ENCODE results near the gene MAP3K7.
A peak's percentile ranks its signal among the peaks of the same experiment; 100 is the strongest.

The MAP3K7 gene

DNA sequence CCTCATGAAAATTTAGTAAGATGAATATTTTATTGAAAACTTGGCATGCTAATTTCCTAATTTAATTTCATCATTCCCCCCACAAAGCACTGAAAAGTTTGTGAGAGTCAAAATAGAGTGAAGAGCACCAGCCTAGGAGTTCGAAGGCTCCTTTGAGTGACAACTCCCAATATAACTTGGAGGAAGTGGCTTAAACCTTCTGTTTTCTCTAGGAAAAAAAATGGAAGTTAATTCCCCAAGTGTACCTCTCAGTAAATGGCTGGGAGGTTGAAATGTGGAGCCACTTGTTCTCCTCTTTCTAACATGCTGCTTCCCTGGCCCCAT lies 107.3 kb downstream of the MAP3K7 start:
- DNase-seq: no peak

GRCh38 chr6:90478789-90479602 lies 107.9 kb downstream of the MAP3K7 start:
- DNase-seq: peak; percentile 66

- DNase-seq: no peak
These were observed 108.6 kb downstream of the MAP3K7 start for GRCh38 chr6:90478278-90478677.

- DNase-seq: no peak
These were observed 109.5 kb downstream of the MAP3K7 start for GRCh38 chr6:90477366-90477765.

DNA sequence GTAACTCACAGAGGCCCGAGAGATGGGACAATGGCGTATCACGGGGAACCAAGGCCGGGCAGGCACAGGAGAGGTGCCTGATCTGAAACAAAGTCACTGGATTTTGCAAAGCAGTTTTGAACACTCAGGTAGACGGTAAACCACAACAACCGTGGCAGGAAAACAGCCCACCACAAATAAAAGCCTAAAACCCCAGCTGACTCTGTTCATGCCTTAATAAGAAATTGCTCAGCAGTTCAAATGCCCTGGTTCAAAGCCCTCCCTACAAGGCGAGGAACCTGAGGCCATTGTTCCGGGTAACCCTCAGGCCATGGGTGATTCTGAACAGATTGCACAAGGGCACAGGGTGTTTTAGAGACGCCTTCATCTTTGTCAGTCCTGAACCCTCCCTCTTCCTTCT lies 114.2 kb downstream of the MAP3K7 start:
- no peak for DNase-seq

GRCh38 chr6:90471263-90471662 lies 115.6 kb downstream of the MAP3K7 start:
- no peak for DNase-seq

DNA sequence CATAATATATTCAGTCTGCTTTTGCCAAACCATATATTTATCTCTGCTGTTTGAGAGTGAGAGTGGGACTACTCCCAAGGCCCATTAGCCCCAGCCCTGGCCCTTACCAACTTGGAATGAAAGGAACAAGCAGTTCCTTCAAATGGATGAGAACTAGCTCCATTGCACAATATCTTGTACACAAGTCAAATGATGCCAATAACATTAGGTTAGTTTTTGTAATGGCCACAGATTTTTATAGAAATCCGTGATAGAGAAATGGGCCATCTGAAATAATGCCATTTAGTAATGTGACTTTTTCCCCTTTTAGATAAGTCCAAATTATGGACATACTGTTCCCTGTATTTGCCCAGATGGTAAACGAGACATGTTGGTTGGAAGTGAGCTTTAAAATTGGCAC lies 117.0 kb downstream of the MAP3K7 start:
- DNase-seq: no peak

DNA sequence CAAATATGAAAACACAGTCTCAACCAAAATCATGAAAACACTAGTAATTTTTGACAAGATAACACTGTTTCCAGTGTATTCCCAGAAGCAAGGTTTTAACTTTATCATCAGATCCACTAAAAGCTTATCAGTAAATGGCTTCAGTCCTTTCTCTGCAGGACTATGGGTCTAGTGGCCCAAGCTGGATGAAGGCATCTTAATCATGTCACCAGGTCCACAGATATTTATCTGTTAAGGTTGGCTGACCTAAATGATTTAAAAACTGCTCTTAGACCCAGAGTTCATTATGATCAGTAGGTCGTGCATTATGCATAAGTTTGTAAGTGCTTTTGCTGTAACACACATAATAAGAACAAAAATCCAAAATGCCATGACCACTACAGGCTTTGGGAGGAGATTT lies 118.0 kb downstream of the MAP3K7 start:
- no peak for DNase-seq

DNA sequence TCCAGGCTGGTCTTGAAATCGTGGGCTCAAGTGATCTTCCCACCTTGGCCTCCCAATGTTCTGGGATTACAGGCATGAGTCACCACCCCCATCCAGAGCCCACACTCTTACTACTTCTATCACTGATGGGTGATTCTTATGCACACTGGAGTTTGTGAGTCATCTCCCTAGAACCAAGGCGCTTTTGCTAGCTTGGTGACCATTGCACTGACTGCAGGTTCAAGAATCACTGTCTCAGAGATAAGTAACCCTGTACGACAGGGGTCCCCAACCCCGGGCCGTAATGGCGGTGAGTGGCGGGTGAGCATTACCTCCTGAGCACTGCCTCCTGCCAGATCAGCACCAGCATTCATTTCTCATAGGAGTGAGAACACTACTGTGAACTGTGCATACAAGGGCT lies 118.8 kb downstream of the MAP3K7 start:
- no peak for DNase-seq

DNA sequence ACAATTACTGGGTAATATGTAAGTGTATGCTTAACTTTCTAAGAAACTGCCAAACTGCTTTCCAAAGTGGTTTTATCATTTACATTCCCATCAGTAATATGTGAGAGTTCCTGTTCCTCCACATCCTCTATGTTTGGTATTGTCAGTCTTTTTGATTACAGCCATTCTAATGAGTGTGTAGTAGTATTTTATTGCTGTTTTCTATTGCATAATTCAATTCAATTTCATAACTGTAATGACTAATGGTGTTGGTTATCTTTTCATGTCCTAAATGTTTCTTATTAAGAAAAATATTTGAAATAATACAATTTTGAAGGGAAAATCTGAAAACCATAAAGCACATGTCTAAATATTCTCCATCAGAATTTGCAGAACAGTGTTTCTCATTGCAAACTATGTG lies 119.3 kb downstream of the MAP3K7 start:
- DNase-seq: no peak

GRCh38 chr6:90466154-90466940 lies 120.5 kb downstream of the MAP3K7 start:
- no peak for DNase-seq

DNA sequence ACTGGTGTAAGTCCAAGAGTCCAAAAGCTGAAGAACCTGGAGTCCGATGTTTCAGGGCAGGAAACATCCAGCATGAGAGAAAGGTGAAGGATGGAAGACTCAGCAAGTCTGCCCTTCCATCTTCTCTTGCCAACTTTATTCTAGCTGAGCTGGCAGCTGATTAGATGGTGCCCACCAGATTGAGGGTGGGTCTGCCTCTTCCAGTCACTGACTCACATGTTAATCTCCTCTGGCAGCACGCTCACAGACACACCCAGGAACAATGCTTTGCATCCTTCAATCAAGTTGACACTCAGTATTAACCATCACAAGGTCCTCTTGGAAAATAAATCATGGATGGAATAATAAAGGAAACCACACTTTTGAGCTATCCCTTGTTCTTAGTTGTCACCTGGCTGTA lies 121.2 kb downstream of the MAP3K7 start:
- no peak for DNase-seq

GRCh38 chr6:90464507-90464906 lies 122.4 kb downstream of the MAP3K7 start:
- no peak for DNase-seq

DNA sequence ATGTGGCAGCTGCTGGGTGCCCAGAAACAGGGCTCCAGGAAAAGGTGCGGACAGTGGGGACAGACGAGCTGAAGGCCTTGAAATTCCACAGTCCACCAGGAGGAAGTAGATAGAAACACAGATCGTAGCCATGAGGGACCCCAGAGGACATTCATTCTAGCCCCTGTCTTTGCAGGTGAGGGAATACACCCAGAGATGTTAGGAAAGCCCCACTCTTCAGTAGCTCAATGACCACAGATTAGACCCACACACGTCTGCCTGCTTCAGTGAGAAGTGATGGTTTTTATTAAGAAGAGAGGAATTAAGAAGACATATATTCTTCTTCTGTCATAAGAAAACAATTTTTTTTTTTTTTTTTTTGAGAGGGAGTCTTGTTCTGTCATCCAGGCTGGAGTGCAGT lies 123.0 kb downstream of the MAP3K7 start:
- no peak for DNase-seq
